ENCODE results near the gene MGAT4D.
"Not testable (repeated sequence)": the region's sequence is repeated elsewhere in the genome, so short reads cannot be mapped to it uniquely, and the experiment has no call there.

MGAT4D gene

GRCh38 chr4:140497747-140498636 is at the start of gene MGAT4D:
Gene MGAT4D, minus strand, starts transcription at chr4:140498293. Its CDS starts 71 bp downstream, at chr4:140498222.
- DNase-seq (ENCODE audit: low read depth, low spot score) = no peak
- in situ Hi-C loops (cut with HindIII; ENCODE audit: low sequenced_read_pairs) = no loop called here
- H3K4me3 ChIP-seq (ENCODE audit: low read depth, low read length) = peak within 1 kb of the TSS; percentile 14
- TF ChIP-seq, protein P1, sequence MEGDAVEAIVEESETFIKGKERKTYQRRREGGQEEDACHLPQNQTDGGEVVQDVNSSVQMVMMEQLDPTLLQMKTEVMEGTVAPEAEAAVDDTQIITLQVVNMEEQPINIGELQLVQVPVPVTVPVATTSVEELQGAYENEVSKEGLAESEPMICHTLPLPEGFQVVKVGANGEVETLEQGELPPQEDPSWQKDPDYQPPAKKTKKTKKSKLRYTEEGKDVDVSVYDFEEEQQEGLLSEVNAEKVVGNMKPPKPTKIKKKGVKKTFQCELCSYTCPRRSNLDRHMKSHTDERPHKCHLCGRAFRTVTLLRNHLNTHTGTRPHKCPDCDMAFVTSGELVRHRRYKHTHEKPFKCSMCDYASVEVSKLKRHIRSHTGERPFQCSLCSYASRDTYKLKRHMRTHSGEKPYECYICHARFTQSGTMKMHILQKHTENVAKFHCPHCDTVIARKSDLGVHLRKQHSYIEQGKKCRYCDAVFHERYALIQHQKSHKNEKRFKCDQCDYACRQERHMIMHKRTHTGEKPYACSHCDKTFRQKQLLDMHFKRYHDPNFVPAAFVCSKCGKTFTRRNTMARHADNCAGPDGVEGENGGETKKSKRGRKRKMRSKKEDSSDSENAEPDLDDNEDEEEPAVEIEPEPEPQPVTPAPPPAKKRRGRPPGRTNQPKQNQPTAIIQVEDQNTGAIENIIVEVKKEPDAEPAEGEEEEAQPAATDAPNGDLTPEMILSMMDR (IDR thresholded peaks at IDR 0.05; ENCODE audit: low read depth, low read length) = no peak

- in situ Hi-C loops (cut with HindIII; ENCODE audit: low sequenced_read_pairs) = no loop called here
- H3K4me3 ChIP-seq (ENCODE audit: low read depth, low read length) = no peak overlapping the region
- TF ChIP-seq, protein P1 (IDR thresholded peaks at IDR 0.05; ENCODE audit: low read depth, low read length) = no peak
- DNase-seq (ENCODE audit: low read depth, low spot score) = peak; percentile 51
These were observed 35.9 kb upstream of the MGAT4D start for GRCh38 chr4:140533951-140534480.

- in situ Hi-C loops (cut with HindIII; ENCODE audit: low sequenced_read_pairs) = no loop called here
- no peak for DNase-seq (ENCODE audit: low read depth, low spot score)
These were observed 31.3 kb upstream of the MGAT4D start for GRCh38 chr4:140529434-140529833.

DNA sequence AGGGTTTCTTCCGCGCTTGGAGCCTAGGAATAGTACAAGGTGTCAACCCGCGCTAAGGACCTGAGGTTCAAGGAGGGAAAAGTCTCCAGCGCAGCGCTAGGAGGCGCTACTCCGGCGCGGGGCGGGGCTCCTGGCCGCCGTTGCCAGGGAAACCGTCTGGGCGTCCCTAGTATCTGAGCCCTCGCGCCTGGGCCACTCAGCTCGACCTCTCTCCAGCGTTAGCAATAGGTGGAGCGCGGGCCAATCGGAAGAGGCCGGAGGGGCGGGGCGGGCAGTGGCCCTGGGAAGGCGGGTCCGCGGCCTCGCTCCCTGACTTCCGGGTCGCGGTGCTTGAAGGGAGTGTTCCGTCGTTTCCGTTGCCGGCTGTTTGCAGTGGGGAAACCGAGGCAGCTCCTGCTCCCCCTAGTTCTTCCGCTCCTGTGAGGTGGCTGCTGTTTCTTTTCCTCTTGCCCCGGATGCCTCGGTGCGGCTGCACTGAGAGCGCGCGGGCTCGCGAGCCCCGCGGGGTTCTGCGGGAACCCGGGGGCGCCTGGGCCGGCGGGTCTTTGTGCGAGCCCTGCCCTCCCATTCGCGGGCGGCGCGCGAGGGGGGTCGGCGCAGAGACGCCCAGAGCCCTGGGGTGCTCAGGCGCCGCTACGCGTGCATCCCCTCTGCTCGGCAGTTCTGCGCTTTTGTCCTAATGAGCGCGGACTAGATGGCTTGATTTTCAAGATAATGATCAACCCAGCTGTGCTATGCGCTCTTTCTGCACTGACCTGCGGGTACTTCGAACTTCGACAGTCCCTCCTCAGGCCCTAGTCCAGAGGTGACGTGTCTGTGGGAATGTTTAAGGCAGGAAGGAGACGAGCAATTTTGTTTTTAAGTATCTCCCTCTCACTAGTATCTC is 26.0 kb upstream of the MGAT4D start, which contains the start of gene ELMOD2:
ELMOD2 (plus strand) TSS at position 312 of the 886 bp plus-strand sequence. CDS start 1,261 bp downstream, outside the sequence.
- in situ Hi-C loops (cut with HindIII; ENCODE audit: low sequenced_read_pairs) = no loop called here
- DNase-seq (ENCODE audit: low read depth, low spot score) = peak; percentile 98

More at GRCh38 chr4:140529434-140529833, 31.3 kb upstream of the MGAT4D start:
- no peak overlapping the region for H3K4me3 ChIP-seq (ENCODE audit: low read depth, low read length)
- TF ChIP-seq, protein P1 (IDR thresholded peaks at IDR 0.05; ENCODE audit: low read depth, low read length) = no peak

GRCh38 chr4:140523370-140523856 is 25.3 kb upstream of the MGAT4D start:
- TF ChIP-seq, protein P1 (IDR thresholded peaks at IDR 0.05; ENCODE audit: low read depth, low read length) = no peak
- no peak for DNase-seq (ENCODE audit: low read depth, low spot score)
- in situ Hi-C loops (cut with HindIII; ENCODE audit: low sequenced_read_pairs) = no loop called here
- H3K4me3 ChIP-seq (ENCODE audit: low read depth, low read length) = peak overlapping the region; percentile 70

More for the DNA sequence above, 26.0 kb upstream of the MGAT4D start, which contains the start of gene ELMOD2:
- H3K4me3 ChIP-seq (ENCODE audit: low read depth, low read length) = peak within 1 kb of the TSS; percentile 70
- TF ChIP-seq, protein P1 (IDR thresholded peaks at IDR 0.05; ENCODE audit: low read depth, low read length) = peak; percentile 96

DNA sequence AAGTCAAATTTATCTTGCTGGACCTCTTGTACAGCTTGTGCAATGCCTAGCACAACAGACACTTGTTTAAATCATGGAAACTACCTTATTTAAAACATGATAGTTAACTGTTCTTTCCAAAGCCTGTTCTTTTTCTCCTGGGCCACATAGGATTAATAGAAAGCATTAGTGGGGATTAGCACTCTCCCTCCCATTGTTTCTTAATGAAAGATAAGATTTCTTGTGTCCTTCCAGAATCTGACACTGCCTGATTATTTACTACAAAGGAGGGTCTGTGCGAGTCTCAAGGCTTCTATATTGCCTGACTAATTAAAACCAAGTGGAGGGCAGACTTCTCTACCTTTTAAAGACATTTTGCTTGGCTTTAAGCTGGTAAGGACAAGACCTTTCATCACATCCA is 17.3 kb upstream of the MGAT4D start:
- in situ Hi-C loops (cut with HindIII; ENCODE audit: low sequenced_read_pairs) = no loop called here
- TF ChIP-seq, protein P1 (IDR thresholded peaks at IDR 0.05; ENCODE audit: low read depth, low read length) = no peak

DNA sequence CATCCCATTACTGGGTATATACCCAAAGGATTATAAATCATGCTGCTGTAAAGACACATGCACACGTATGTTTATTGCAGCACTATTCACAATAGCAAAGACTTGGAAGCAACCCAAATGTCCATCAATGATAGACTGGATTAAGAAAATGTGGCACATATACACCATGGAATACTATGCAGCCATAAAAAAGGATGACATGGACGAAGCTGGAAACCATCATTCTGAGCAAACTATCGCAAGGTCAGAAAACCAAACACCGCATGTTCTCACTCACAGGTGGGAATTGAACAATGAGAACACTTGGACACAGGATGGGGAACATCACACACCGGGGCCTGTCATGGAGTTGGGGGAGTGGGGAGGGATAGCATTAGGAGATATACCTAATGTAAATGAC is 15.7 kb upstream of the MGAT4D start:
- in situ Hi-C loops (cut with HindIII; ENCODE audit: low sequenced_read_pairs) = not testable (repeated sequence)

More for the DNA sequence above, 17.3 kb upstream of the MGAT4D start:
- H3K4me3 ChIP-seq (ENCODE audit: low read depth, low read length) = no peak overlapping the region
- DNase-seq (ENCODE audit: low read depth, low spot score) = no peak

More for the DNA sequence above, 15.7 kb upstream of the MGAT4D start:
- H3K4me3 ChIP-seq (ENCODE audit: low read depth, low read length); DNase-seq (ENCODE audit: low read depth, low spot score): not testable (repeated sequence)

Data from astrocyte of the spinal cord (primary cell).